MCF 10A (cell line): ENCODE results near the gene SH3TC1. TPM values are rescaled to one million over a fixed set of nuclear protein-coding genes. Genes with fewer than 3 reads are reported as not detected.

Experiments
- BruUV-seq: library from RNA; stranded (reverse); fragments of 400-500 nt; replicated peaks from 2 replicates; lab custom pipeline; 2021; lab: Mats Ljungman, UMichigan
- CTCF ChIA-PET: fragments of 300-600 bp; sonication (Branson Sonifier 250); formaldehyde crosslinking; extraction: SDS; loops from one replicate; lab custom pipeline; 2021; ENCODE audit warnings: antibody characterized with exemption, inconsistent platforms; lab: Yijun Ruan, JAX
- POLR2A ChIA-PET: fragments of 300-600, 350-650 bp; sonication (Branson Sonifier 250); formaldehyde crosslinking; extraction: SDS; loops from one replicate; lab custom pipeline; 2020; ENCODE audit warnings: antibody characterized with exemption, inconsistent platforms; lab: Yijun Ruan, JAX
- DNase-seq: peaks from one replicate; pipeline ENCODE4 v3.0.0-alpha.2; 2018; ENCODE audit not compliant: unreplicated experiment
- H3K27ac Mint-ChIP-seq: one replicate; pipeline ENCODE4 v1.8.0; 2022; ENCODE audit warnings: mild to moderate bottlenecking, low read depth, mixed read lengths; ENCODE audit not compliant: unreplicated experiment
- H3K27me3 Mint-ChIP-seq: one replicate; pipeline ENCODE4 v1.8.0; 2022; ENCODE audit warnings: mixed read lengths; ENCODE audit not compliant: insufficient read depth, unreplicated experiment
- H3K36me3 Mint-ChIP-seq: one replicate; pipeline ENCODE4 v1.8.0; 2022; ENCODE audit warnings: mild to moderate bottlenecking, moderate library complexity, mixed read lengths; ENCODE audit not compliant: insufficient read depth, unreplicated experiment
- H3K4me1 Mint-ChIP-seq: one replicate; pipeline ENCODE4 v1.8.0; 2022; ENCODE audit warnings: mixed read lengths; ENCODE audit not compliant: insufficient read depth, unreplicated experiment
- H3K4me3 Mint-ChIP-seq: one replicate; pipeline ENCODE4 v1.8.0; 2022; ENCODE audit warnings: mild to moderate bottlenecking, moderate library complexity, mixed read lengths; ENCODE audit not compliant: unreplicated experiment
- H3K9me3 Mint-ChIP-seq: one replicate; pipeline ENCODE4 v1.8.0; 2022; ENCODE audit warnings: mixed read lengths; ENCODE audit not compliant: unreplicated experiment
- CTCF ChIP-seq: fragments of 200-600 bp; IDR thresholded peaks from one replicate; pipeline ENCODE4 v1.8.0; 2022; ENCODE audit warnings: antibody characterized with exemption, mild to moderate bottlenecking; ENCODE audit not compliant: unreplicated experiment
- intact Hi-C: fragments of 100-400 bp; cut with micrococcal nuclease; formaldehyde crosslinking; loops from 2 replicates; pipeline ENCODE4 v1.14.1; 2022
- total RNA-seq: library from RNA; stranded (reverse); gene quantifications from 2 replicates; pipeline ENCODE4 v1.2.3, GENCODE V29; 2022

SH3TC1 gene
- total RNA-seq, 1 experiment from 2014 or later, result 28.8 TPM

GRCh38 chr4:8244001-8244757, 45.1 kb downstream of the SH3TC1 start:
- H3K27ac Mint-ChIP-seq, result no peak overlapping the region
- no peaks in the 10 kb centered on the region for H3K4me1 Mint-ChIP-seq
- no peaks in the 10 kb centered on the region for H3K27me3 Mint-ChIP-seq
- H3K4me3 Mint-ChIP-seq, result no peak overlapping the region
- no peaks in the 10 kb centered on the region for H3K9me3 Mint-ChIP-seq
- intact Hi-C loops, result no loop called here
- CTCF ChIA-PET, result interaction anchor here (0.7 to 2.5 kb wide), 4 partner anchors 67 to 183 kb away, joined by 3 to 41 read pairs (median 4); no protein-coding TSS in a partner anchor
- no peaks in the 10 kb centered on the region for H3K36me3 Mint-ChIP-seq
- TF ChIP-seq CTCF, result no peak
- BruUV-seq, result no TSS peak
- POLR2A ChIA-PET, result interaction anchor here (0.6 kb wide), 1 partner anchor 65 kb away, joined by 3 read pairs; no protein-coding TSS in a partner anchor
- no peak for DNase-seq

- DNase-seq, result no peak
- Mint-ChIP-seq H3K36me3 (no peaks in the 10 kb centered on the region), H3K4me3 (no peak overlapping the region), H3K27ac (no peak overlapping the region), H3K4me1 (no peaks in the 10 kb centered on the region), H3K9me3 (no peaks in the 10 kb centered on the region), H3K27me3 (no peaks in the 10 kb centered on the region)
- ChIA-PET POLR2A (interaction anchor here (0.6 kb wide), 1 partner anchor 66 kb away, joined by 3 read pairs; no protein-coding TSS in a partner anchor), CTCF (interaction anchor here (0.5 to 1.4 kb wide), 4 partner anchors 68 to 279 kb away, joined by 3 to 5 read pairs (median 4); no protein-coding TSS in a partner anchor)
- no peak for TF ChIP-seq CTCF
- no TSS peak for BruUV-seq
- intact Hi-C loops, result no loop called here
These were observed 45.9 kb downstream of the SH3TC1 start for GRCh38 chr4:8244931-8245460.

GRCh38 chr4:8245884-8246833, 47.1 kb downstream of the SH3TC1 start:
- H3K9me3 Mint-ChIP-seq, result no peaks in the 10 kb centered on the region
- CTCF ChIA-PET, result interaction anchor here (0.6 to 1.4 kb wide), 5 partner anchors 21 to 161 kb away, joined by 3 to 5 read pairs (median 5); no protein-coding TSS in a partner anchor

More at GRCh38 chr4:8245884-8246833, 47.1 kb downstream of the SH3TC1 start:
- Mint-ChIP-seq H3K4me1 (no peaks in the 10 kb centered on the region), H3K27me3 (no peaks in the 10 kb centered on the region), H3K36me3 (no peaks in the 10 kb centered on the region), H3K4me3 (no peak overlapping the region), H3K27ac (no peak overlapping the region)
- POLR2A ChIA-PET, result interaction anchor here (1.2 kb wide), 1 partner anchor 40 kb away, joined by 4 read pairs; no protein-coding TSS in a partner anchor
- no TSS peak for BruUV-seq
- no peak for TF ChIP-seq CTCF
- intact Hi-C loops, result no loop called here
- no peak for DNase-seq
